ENCODE measurements around the gene PLIN5.
A peak's percentile ranks its signal among the peaks of the same experiment; 100 is the strongest.

PLIN5 gene

DNA sequence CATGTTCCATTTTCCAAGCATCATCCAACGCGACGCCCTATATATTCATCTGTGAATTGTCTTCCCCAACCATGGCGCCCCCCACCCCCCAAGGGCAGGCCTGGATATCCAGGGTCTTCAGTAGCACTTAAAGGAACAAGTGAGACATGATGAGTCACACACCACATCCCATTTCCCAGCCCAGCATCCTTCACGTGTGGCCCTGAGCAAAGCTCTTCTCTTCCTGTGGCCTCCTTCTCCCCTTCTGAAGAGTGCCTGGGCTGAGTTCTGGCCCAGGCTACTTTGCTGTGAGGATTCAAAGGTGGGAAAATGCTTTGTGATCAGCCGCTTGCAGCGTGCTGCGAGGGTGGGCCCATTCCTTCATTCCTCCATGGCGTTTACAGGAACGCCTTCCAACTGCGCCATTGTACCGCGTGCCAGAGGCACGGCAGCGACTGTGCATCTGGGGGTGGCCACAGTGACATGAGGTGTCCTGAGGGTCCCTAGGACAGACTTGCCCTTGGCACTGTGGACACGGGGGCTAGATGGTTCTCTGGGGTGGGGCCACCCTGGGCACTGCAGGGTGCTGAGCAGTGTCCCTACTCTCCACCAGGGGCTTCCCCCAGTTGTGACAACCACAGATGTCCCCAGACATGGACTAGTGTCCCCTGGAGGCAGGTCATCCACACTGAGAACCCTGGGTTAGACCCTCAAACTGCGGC is 28.4 kb downstream of the PLIN5 start:
- FAIRE-seq = no peak

DNA sequence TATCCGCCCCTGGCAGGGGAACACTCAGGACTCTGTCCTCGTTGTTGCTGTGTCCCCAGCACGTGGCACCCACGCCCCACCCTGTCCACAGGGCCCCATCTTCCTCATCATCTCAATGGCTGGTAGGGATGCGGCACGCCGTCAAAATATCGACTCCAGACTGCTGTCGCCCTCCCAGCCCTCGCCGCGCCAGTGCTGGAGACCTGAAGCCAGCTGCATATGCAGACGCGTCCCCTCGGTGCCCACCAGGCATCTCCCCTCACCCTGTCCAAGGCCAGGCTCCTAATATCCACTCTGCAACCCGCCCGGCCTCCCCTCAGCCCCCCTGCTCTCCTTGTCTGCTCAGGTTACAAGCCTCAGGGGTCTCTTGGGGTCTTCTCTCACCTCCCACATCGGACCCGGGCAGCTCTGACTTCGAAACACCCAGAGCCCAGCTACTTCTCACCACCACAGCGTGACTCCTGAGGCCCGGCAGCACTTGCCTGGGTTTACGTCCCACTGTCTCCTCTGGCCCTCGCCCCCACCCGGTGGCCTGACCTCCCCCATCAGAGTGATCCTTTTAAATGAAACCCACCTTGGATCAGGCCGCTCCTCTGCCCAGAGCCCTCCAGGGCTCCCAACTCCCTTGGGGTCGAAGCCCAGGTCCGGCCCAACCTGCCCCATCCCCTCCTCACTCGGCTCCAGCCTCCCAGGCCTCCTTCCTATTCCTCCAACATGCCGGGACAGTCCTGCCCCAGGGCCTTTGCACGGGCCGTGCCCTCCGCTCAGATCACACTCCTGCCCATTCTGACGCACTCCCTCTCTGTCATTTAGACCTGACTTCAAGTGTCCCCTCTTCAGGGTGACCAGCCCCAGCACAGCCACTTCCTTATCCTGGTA is 29.2 kb downstream of the PLIN5 start:
- no peak for DNase-seq (ENCODE audit: insufficient read length, low spot score)
- no peak for FAIRE-seq

More for the DNA sequence above, 28.4 kb downstream of the PLIN5 start:
- peak; percentile 41 for DNase-seq (ENCODE audit: insufficient read length, low spot score)

- DNase-seq (ENCODE audit: insufficient read length, low spot score) (no peak), FAIRE-seq (no peak)
These were observed 30.0 kb downstream of the PLIN5 start for GRCh38 chr19:4504891-4505569.

DNA sequence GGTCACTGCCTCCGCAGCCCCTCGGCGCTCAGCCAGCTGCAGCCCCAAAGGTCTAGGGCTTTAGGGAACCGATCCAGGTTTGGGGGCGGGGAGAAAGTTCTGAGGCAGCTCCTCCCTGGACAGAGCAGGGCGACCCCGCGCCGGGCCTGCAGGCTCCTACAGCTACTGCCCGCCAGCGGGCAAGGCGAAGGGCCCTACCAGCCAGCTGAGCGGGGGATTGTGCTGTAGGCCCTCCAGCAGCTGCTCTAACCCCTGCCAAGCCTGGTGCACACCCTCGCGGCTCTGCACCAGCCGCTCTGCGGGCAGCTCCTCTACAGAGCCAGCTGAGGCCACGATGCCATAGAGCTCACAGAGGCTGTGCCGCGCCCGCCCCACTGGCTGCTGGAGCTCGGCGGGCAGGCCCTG is 30.7 kb downstream of the PLIN5 start:
- FAIRE-seq (no peak), DNase-seq (ENCODE audit: insufficient read length, low spot score) (no peak)

- FAIRE-seq (no peak), DNase-seq (ENCODE audit: insufficient read length, low spot score) (no peak)
These were observed 31.2 kb downstream of the PLIN5 start for GRCh38 chr19:4503825-4504170.

- FAIRE-seq (no peak), DNase-seq (ENCODE audit: insufficient read length, low spot score) (no peak)
These were observed 31.7 kb downstream of the PLIN5 start for GRCh38 chr19:4503132-4503824.

DNA sequence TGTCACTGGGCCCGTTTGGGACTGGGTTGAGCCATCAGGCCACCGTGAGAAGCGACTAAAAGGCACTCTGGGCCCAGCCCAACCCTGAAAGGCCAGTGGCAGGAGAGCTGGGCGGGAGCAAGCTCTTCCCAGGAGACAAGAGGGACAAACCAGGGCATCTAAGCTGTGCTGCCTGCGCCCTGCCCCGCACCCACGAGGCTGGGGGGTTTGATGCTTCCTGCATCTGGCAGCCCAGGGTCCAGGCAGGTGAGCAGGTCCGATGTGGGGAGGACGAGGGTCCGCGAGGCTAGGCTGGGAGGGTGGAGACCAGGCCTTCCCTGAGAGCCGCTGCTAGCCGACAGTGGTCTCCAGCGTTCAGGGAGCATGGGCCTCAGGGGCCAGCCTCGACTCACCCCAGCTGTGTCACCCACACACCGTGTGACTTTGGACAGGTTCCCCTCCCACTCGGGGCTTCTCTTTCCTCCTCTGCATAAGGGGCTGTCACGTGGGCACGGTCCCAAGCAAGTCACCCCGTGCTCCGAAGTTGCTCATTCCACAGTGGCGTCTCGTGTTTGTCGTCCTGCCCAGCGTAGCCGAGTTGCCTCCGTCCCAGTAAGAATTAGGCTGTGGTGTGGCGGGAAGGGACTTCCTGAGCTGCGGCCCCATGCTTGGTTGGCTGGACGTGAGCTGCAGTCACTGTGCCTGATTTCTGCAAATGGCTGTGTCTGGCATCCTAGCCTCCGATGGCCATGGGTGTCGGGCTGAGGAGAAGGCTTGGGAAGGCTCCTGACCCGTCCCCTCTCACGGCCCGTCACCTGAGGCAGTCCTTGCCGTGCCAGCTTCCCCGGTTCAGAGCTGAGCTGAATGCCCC is 32.5 kb downstream of the PLIN5 start:
- FAIRE-seq (no peak), DNase-seq (ENCODE audit: insufficient read length, low spot score) (no peak)

DNA sequence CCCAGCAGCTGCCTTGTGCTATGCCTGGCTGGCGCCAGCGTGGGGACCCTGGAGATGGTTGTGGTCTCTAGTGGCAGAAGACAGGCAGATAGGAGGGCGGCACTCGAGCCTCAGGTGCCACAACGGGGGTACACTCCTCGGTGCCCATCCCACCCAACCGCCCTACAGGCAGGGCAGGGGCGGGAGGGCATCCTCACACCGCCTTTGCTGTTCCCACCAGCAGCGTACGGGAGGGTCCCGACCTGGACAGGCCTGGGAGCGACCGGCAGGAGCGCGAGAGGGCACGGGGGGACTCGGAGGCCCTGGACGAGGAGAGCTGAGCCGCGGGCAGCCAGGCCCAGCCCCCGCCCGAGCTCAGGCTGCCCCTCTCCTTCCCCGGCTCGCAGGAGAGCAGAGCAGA is 33.3 kb downstream of the PLIN5 start:
- DNase-seq (ENCODE audit: insufficient read length, low spot score) = no peak

GRCh38 chr19:4500841-4501591 is 34.0 kb downstream of the PLIN5 start:
- DNase-seq (ENCODE audit: insufficient read length, low spot score) = no peak
- FAIRE-seq = no peak

More for the DNA sequence above, 33.3 kb downstream of the PLIN5 start:
- no peak for FAIRE-seq

DNA sequence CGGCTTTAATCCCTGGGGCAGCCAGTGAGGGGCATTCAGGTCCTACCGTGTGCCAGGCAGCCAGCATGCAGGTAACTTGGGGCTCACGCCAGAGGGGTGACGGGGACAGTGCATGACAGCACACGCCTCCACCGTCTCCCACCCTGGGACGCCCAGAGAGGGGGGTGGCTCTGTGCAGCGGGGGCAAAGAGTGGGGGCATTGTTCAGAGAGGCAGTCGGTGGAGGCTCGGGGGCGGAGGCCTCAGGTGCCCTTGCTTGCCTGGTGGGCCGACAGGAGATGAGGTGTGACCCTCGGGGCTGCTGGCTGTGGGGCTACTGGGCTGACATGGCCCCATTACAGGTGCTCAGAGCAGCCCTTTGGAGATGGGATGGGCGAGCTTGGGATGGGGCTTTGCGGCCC is 35.2 kb downstream of the PLIN5 start:
- FAIRE-seq = no peak
- no peak for DNase-seq (ENCODE audit: insufficient read length, low spot score)

- no peak for FAIRE-seq
These were observed 35.7 kb downstream of the PLIN5 start for GRCh38 chr19:4499318-4499717.

DNA sequence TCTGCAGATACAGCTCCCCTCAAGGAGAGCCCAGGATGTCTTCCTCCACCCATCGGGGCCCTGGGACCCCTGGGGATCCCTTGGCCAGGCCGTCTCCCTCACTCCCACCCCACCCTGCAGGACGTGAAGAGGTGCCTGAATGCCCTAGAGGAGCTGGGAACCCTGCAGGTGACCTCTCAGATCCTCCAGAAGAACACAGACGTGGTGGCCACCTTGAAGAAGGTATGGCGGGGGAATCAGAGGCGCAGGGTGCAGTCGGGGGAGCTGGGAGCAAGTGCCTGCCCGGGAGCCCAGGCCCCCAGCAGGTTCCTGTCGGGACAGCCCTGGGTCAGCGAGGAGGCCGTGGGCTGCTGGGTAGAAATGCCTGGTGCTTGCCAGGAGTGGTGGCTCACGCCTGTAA is 36.3 kb downstream of the PLIN5 start:
- DNase-seq (ENCODE audit: insufficient read length, low spot score) = no peak
- FAIRE-seq = no peak

More at GRCh38 chr19:4499318-4499717, 35.7 kb downstream of the PLIN5 start:
- DNase-seq (ENCODE audit: insufficient read length, low spot score) = no peak

GRCh38 chr19:4497770-4498389 is 37.1 kb downstream of the PLIN5 start:
- no peak for DNase-seq (ENCODE audit: insufficient read length, low spot score)
- FAIRE-seq = no peak

- DNase-seq (ENCODE audit: insufficient read length, low spot score) (no peak), FAIRE-seq (no peak)
These were observed 38.7 kb downstream of the PLIN5 start for GRCh38 chr19:4496304-4496703.

DNA sequence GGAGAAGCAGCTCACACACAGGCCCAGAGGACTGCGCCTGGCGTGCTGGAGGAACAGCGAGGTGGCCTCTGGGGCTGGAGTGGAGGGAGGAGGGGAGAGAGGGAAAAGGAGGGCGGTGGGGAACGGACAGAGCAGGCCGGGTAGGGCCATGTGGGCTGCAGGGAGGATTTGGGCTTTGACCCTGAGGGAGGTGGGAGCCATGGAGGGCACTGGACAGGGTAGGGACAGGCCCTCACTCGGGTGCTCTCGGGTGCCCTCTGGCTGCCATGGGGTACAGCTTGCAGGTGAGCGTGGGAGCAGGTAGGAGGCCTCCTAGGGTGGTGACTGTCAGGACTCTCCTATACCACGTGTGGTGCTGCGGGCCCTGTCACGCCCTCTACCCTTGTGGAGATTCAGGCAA is 39.6 kb downstream of the PLIN5 start:
- FAIRE-seq = no peak
- no peak for DNase-seq (ENCODE audit: insufficient read length, low spot score)

- no peak for DNase-seq (ENCODE audit: insufficient read length, low spot score)
- FAIRE-seq = no peak
These were observed 40.3 kb downstream of the PLIN5 start for GRCh38 chr19:4494691-4495064.

DNA sequence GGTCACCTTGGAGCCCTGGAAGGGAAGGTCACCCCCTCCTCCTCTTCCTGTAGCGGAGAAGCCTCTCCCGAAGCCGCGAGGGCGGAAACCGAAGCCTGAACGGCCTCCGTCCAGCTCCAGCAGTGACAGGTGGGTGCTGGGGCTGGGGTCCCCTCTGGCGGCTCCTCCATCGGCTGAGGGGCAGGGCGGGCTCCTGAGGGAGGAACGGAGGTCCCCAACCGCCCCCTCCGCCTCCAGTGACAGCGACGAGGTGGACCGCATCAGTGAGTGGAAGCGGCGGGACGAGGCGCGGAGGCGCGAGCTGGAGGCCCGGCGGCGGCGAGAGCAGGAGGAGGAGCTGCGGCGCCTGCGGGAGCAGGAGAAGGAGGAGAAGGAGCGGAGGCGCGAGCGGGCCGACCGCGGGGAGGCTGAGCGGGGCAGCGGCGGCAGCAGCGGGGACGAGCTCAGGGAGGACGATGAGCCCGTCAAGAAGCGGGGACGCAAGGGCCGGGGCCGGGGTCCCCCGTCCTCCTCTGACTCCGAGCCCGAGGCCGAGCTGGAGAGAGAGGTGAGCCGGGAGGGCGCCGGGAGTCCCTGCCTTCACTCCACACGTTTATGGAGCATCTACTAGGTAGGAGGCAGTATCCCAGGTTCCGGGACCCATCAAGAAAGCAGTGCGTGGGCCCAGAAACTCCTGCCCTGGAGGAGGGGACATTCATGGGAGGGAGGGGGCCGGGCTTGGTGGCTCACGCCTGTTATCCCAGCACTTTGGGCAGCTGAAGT is 40.9 kb downstream of the PLIN5 start:
- FAIRE-seq (no peak), DNase-seq (ENCODE audit: insufficient read length, low spot score) (no peak)
